ENCODE results near the gene KLRC4. TPM values are rescaled to one million over a fixed set of nuclear protein-coding genes. Genes with fewer than 3 reads are reported as not detected.
"Not testable (repeated sequence)": the region's sequence is repeated elsewhere in the genome, so short reads cannot be mapped to it uniquely, and the experiment has no call there.

KLRC4 gene
- total RNA-seq, 4 donors from 2014 or later = not detected

DNA sequence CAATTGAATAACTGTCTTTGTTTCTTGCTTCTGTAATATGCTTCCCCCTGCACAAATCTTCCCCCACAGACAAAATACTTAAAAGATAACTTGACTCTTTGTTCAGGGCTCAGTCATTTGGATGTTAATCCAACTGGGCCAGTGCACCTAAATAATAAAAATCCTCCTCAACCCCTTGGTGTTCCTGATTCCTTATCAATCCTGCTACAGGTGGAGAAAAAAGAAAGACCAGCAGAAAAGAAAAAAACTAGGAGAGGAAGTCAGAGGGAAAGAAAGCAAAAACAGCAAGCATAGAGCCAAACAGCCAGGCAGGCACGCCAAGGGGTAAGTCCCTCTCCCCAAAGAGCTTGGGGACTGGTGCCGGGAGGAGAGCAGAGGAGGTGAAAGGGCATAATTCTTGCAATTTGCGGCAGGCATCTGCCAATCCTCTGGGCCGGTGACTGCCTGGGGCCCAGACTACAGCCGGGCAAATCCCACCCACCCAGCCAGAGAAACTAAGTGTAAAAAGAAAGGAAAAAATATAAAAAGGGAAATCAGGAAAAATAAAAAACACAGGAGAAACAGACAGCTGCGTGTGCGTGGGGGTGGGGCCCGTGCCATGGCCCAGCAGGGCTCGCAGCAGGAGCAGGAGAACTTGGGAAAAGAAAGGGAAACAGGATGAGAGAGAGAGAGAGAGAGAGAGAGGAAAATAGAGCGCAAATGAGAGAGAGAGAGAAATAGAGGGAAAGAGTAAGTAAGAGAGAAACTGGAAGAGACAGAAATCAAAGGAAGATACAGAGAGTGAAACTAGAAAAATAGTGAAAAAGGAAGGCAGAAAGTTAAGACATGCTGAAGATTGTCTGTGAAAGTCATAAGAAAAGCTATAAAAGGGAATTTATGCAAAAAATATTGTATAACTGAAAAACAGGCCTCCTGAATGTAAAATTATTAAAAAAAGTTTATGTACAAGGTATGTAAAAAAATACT lies 41.1 kb downstream of the KLRC4 start:
- Histone ChIP-seq H3K9me3 (no peaks in the 10 kb centered on the region), H3K36me3 (no peaks in the 10 kb centered on the region), H3K27me3 (no peaks in the 10 kb centered on the region), H3K4me3 (peak overlapping the region in 1 of 4 donors; percentile 18), H3K27ac (peak overlapping the region in 2 of 4 donors; percentile 34 to 56), H3K4me1 (peaks cover 6 to 22% of the 10 kb centered on the region in 2 donors)
- in situ Hi-C loops (cut with MboI; ENCODE audit: low sequenced_read_pairs in 4 of 4) (no loop called here), intact Hi-C loops (cut with DNase I; ENCODE audit: low total_unique reads) (loop anchor here (10.0 kb wide), 1 partner anchor 356 kb away; the partner anchor contains the start of gene YBX3)
- DNase-seq = no peak
- no peak for ATAC-seq
- TF ChIP-seq, protein P1, sequence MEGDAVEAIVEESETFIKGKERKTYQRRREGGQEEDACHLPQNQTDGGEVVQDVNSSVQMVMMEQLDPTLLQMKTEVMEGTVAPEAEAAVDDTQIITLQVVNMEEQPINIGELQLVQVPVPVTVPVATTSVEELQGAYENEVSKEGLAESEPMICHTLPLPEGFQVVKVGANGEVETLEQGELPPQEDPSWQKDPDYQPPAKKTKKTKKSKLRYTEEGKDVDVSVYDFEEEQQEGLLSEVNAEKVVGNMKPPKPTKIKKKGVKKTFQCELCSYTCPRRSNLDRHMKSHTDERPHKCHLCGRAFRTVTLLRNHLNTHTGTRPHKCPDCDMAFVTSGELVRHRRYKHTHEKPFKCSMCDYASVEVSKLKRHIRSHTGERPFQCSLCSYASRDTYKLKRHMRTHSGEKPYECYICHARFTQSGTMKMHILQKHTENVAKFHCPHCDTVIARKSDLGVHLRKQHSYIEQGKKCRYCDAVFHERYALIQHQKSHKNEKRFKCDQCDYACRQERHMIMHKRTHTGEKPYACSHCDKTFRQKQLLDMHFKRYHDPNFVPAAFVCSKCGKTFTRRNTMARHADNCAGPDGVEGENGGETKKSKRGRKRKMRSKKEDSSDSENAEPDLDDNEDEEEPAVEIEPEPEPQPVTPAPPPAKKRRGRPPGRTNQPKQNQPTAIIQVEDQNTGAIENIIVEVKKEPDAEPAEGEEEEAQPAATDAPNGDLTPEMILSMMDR (IDR thresholded peaks at IDR 0.05 in 4 of 5, conservative IDR thresholded peaks at IDR 0.05 in 1 of 5) = no peak
- TF ChIP-seq POLR2A (IDR thresholded peaks at IDR 0.05) = no peak

DNA sequence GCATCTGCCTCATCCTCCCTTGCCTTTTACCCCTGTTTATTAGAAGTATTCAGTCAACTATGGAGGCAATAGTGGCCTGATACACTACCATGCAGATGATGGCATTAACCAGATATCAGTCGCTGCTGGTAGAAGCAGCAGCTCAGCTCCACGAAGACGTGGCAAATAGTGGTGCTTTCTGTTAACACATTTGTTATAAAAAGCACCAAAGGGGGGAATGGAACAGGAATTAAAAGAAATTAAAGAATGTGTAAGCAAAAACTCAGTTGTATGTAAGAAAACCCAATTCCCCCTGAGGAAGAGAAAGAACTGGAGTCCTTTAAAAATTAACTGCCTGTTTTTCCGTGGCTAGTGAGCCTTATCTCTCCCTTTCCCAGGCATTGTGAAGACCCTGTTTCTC lies 41.8 kb downstream of the KLRC4 start:
- DNase-seq; H3K36me3 ChIP-seq; in situ Hi-C loops (cut with MboI; ENCODE audit: low sequenced_read_pairs in 4 of 4); H3K9me3 ChIP-seq; H3K27ac ChIP-seq; H3K4me3 ChIP-seq; ATAC-seq; H3K27me3 ChIP-seq: not testable (repeated sequence)
- intact Hi-C loops (cut with DNase I; ENCODE audit: low total_unique reads) = loop anchor here (10.0 kb wide), 1 partner anchor 357 kb away; the partner anchor contains the start of gene YBX3
- peaks cover 6 to 28% of the 10 kb centered on the region in 2 donors for H3K4me1 ChIP-seq

DNA sequence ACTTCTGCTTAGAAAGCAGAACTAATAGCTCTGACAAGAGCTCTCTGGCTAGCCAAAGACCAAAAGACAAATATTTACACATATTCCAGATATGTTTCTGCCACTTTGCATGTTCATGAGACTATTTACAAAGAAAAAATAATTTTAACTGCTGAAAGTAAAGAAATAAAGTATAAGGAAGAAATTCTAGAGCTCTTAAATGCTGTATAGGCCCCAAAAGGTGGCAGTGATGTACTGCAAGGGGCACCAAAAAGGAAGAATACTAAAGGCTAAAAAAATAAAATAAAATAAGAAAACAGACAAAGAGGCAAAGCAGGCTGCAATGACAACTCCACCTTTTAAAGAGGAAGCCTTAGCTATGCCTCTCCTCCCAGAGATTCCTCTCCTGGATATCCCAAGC lies 42.7 kb downstream of the KLRC4 start:
- H3K4me1 ChIP-seq = peaks cover 6 to 32% of the 10 kb centered on the region in 2 donors
- in situ Hi-C loops (cut with MboI; ENCODE audit: low sequenced_read_pairs in 4 of 4) (no loop called here), intact Hi-C loops (cut with DNase I; ENCODE audit: low total_unique reads) (loop anchor here (10.0 kb wide), 1 partner anchor 358 kb away; the partner anchor contains the start of gene YBX3)
- H3K27ac ChIP-seq = peak overlapping the region in 3 of 4 donors; percentile 89 to 94 (median 92)
- DNase-seq (no peak), ATAC-seq (no peak)
- no peak for TF ChIP-seq POLR2A (IDR thresholded peaks at IDR 0.05)
- TF ChIP-seq, protein P1 (IDR thresholded peaks at IDR 0.05 in 4 of 5, conservative IDR thresholded peaks at IDR 0.05 in 1 of 5) = no peak
- H3K27me3 ChIP-seq = no peaks in the 10 kb centered on the region
- no peaks in the 10 kb centered on the region for H3K9me3 ChIP-seq
- no peaks in the 10 kb centered on the region for H3K36me3 ChIP-seq
- no peak overlapping the region for H3K4me3 ChIP-seq

DNA sequence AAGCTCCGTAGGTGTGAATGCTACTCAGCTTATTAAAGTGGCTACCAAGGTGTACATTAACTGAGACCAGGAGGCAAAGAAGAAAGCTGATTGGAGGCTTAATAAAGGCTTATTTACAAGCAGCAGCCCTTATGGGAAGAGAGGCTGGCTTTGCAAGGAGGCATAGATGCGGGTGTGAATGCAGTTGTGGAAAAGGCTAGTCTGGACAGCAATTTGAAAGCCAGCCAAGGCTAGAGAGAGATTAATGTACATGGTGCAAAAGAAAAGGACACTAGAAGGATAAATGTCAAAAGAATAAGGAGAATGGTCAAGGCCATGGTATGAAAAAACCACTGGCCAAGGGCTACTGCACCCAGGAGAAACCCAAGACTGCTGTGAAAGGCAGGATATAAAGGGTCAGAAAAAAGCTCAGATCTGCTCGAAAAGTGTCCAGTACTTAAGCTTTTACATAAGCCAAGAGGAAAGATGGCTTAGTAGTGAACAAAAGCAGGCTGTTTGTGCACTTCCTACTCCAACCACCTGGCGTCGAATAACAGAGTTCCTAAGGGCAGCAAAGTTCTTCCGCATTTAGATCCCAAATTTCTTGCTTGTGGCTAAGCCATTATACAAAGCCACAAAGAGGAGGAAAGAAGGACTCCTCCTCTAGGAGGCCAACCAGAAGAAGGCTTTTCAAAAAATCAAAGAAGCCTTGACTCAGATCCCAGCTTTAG lies 43.7 kb downstream of the KLRC4 start:
- TF ChIP-seq, protein P1 (IDR thresholded peaks at IDR 0.05 in 4 of 5, conservative IDR thresholded peaks at IDR 0.05 in 1 of 5) = peak in 1 of 5 experiments; percentile 31
- no peak for TF ChIP-seq POLR2A (IDR thresholded peaks at IDR 0.05)
- H3K36me3 ChIP-seq = no peaks in the 10 kb centered on the region
- peaks cover 6 to 36% of the 10 kb centered on the region in 2 donors for H3K4me1 ChIP-seq
- H3K4me3 ChIP-seq = peak overlapping the region; percentile 79 to 90 (median 84)
- peak overlapping the region; percentile 88 to 94 (median 90) for H3K27ac ChIP-seq
- no peaks in the 10 kb centered on the region for H3K27me3 ChIP-seq
- DNase-seq (no peak), ATAC-seq (no peak)
- no peaks in the 10 kb centered on the region for H3K9me3 ChIP-seq
- in situ Hi-C loops (cut with MboI; ENCODE audit: low sequenced_read_pairs in 4 of 4) = no loop called here
- intact Hi-C loops (cut with DNase I; ENCODE audit: low total_unique reads) = loop anchor here (2.0 to 10.0 kb wide), 2 partner anchors 27 to 359 kb away; partner anchors contain the start of gene YBX3
